ENCODE results near the gene TESPA1. TPM values are rescaled to one million over a fixed set of nuclear protein-coding genes. Genes with fewer than 3 reads are reported as not detected.
A peak's percentile ranks its signal among the peaks of the same experiment; 100 is the strongest.

TESPA1 gene
- total RNA-seq, 1 donor from 2014 or later, result 186 TPM

GRCh38 chr12:54937376-54937775 lies 47.2 kb downstream of the TESPA1 start:
- DNase-seq (ENCODE audit: low spot score), result no peak
- Mint-ChIP-seq H3K4me3 (ENCODE audit: low read depth) (no peak overlapping the region), H3K9me3 (peaks cover 21% of the 10 kb centered on the region), H3K27ac (peak overlapping the region; percentile 17), H3K4me1 (ENCODE audit: low read depth) (peaks cover 47% of the 10 kb centered on the region), H3K27me3 (ENCODE audit: low read depth) (no peaks in the 10 kb centered on the region), H3K36me3 (ENCODE audit: low read depth) (peaks cover 77% of the 10 kb centered on the region)
- intact Hi-C loops (cut with micrococcal nuclease), result loop anchor here (5.0 kb wide), 1 partner anchor 675 kb away; no protein-coding TSS in a partner anchor

- Mint-ChIP-seq H3K4me1 (ENCODE audit: low read depth) (peaks cover 48% of the 10 kb centered on the region), H3K36me3 (ENCODE audit: low read depth) (peaks cover 84% of the 10 kb centered on the region), H3K27me3 (ENCODE audit: low read depth) (no peaks in the 10 kb centered on the region), H3K9me3 (peaks cover 27% of the 10 kb centered on the region), H3K27ac (peak overlapping the region; percentile 99), H3K4me3 (ENCODE audit: low read depth) (no peak overlapping the region)
- intact Hi-C loops (cut with micrococcal nuclease), result loop anchor here (5.0 kb wide), 1 partner anchor 676 kb away; no protein-coding TSS in a partner anchor
- DNase-seq (ENCODE audit: low spot score), result no peak
Observed at GRCh38 chr12:54936736-54937135, 47.8 kb downstream of the TESPA1 start.

- Mint-ChIP-seq H3K4me3 (ENCODE audit: low read depth) (peak overlapping the region; percentile 66), H3K9me3 (peaks cover 40% of the 10 kb centered on the region), H3K27me3 (ENCODE audit: low read depth) (no peaks in the 10 kb centered on the region), H3K27ac (peak overlapping the region; percentile 99), H3K4me1 (ENCODE audit: low read depth) (peaks cover 51% of the 10 kb centered on the region), H3K36me3 (ENCODE audit: low read depth) (peaks cover 90% of the 10 kb centered on the region)
- peak; percentile 25 for DNase-seq (ENCODE audit: low spot score)
- intact Hi-C loops (cut with micrococcal nuclease), result loop anchor here (1.0 to 5.0 kb wide), 5 partner anchors 21 to 677 kb away; partner anchors contain the start of genes MUCL1 and TESPA1
Observed at GRCh38 chr12:54935235-54935951, 49.2 kb downstream of the TESPA1 start.

DNA sequence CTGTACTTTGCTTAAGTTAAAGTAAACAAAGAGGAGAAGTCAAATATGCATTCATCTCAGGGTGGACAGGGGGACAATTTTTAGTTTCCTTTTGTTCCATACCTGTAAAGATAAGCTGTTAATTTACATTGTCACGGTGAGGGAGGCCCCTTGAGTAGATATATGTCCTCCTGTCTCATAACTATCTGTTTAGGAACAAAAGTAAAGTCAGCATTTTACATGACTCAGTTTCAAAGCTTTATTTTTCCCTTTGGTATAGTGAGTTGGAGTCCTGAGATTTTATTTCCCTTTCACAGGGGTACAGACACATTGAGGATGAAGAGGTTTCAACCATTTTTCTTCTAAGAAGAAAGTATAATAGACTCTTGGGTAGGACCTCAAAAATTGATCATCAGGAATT lies 50.1 kb downstream of the TESPA1 start:
- Mint-ChIP-seq H3K27ac (peak overlapping the region; percentile 62), H3K27me3 (ENCODE audit: low read depth) (no peaks in the 10 kb centered on the region), H3K4me1 (ENCODE audit: low read depth) (peaks cover 51% of the 10 kb centered on the region), H3K9me3 (peaks cover 50% of the 10 kb centered on the region), H3K4me3 (ENCODE audit: low read depth) (no peak overlapping the region), H3K36me3 (ENCODE audit: low read depth) (peaks cover 94% of the 10 kb centered on the region)
- no peak for DNase-seq (ENCODE audit: low spot score)
- intact Hi-C loops (cut with micrococcal nuclease), result loop anchor here (2.0 kb wide), 1 partner anchor 70 kb away; no protein-coding TSS in a partner anchor

GRCh38 chr12:54933376-54933775 lies 51.2 kb downstream of the TESPA1 start:
- H3K4me3 Mint-ChIP-seq (ENCODE audit: low read depth), result no peak overlapping the region
- peaks cover 54% of the 10 kb centered on the region for H3K9me3 Mint-ChIP-seq
- H3K4me1 Mint-ChIP-seq (ENCODE audit: low read depth), result peaks cover 49% of the 10 kb centered on the region
- H3K27ac Mint-ChIP-seq, result peak overlapping the region; percentile 76
- no peak for DNase-seq (ENCODE audit: low spot score)
- intact Hi-C loops (cut with micrococcal nuclease), result no loop called here
- no peaks in the 10 kb centered on the region for H3K27me3 Mint-ChIP-seq (ENCODE audit: low read depth)
- peaks cover 93% of the 10 kb centered on the region for H3K36me3 Mint-ChIP-seq (ENCODE audit: low read depth)

GRCh38 chr12:54932691-54933090 lies 51.9 kb downstream of the TESPA1 start:
- Mint-ChIP-seq H3K9me3 (peaks cover 54% of the 10 kb centered on the region), H3K4me1 (ENCODE audit: low read depth) (peaks cover 47% of the 10 kb centered on the region), H3K27me3 (ENCODE audit: low read depth) (no peaks in the 10 kb centered on the region), H3K4me3 (ENCODE audit: low read depth) (no peak overlapping the region), H3K27ac (peak overlapping the region; percentile 76), H3K36me3 (ENCODE audit: low read depth) (peaks cover 87% of the 10 kb centered on the region)
- no peak for DNase-seq (ENCODE audit: low spot score)
- intact Hi-C loops (cut with micrococcal nuclease), result no loop called here

DNA sequence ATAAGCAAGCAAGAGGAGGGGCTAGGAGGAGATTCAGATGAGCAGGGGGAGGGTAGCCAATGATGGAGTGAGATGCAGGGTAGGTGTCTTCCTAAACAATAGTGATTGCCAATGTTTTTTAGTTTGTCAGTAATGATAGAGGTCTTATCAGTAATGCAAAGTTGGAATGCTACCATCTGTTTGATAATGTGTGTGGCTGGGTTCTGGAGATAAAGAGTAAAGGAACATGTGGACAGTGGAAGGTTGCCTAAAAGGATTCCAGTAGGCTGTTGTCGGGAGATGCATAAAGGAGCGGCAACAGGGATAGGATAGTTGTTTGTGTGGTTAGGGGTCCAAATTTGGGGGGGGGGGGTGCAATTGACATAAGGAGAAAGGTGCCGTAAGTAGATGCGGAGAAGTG lies 52.5 kb downstream of the TESPA1 start:
- DNase-seq (ENCODE audit: low spot score), result no peak
- no peak overlapping the region for H3K4me3 Mint-ChIP-seq (ENCODE audit: low read depth)
- intact Hi-C loops (cut with micrococcal nuclease), result no loop called here
- H3K4me1 Mint-ChIP-seq (ENCODE audit: low read depth), result peaks cover 47% of the 10 kb centered on the region
- peak overlapping the region; percentile 29 for H3K27ac Mint-ChIP-seq
- H3K27me3 Mint-ChIP-seq (ENCODE audit: low read depth), result no peaks in the 10 kb centered on the region
- H3K9me3 Mint-ChIP-seq, result peaks cover 55% of the 10 kb centered on the region
- peaks cover 87% of the 10 kb centered on the region for H3K36me3 Mint-ChIP-seq (ENCODE audit: low read depth)

DNA sequence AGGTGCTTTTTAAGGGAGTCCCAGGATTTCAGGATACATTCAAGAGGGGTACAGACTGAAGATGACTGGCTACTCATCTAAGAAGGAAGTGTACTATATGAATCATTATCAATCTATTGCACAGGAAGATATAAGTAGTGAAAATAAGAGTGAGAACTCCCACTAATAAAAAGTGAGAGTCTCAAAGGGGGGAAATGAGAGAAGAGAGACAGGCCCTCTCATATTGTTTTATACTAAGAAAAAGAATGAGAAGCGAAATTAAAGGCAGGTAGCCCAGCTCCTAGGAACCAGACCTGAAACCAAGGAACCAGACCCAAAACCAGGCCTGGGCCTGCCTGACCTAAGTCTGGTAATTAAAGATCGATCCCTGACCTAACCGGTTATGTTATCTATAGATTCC lies 54.6 kb downstream of the TESPA1 start:
- no peak for DNase-seq (ENCODE audit: low spot score)
- Mint-ChIP-seq H3K27ac (no peak overlapping the region), H3K4me3 (ENCODE audit: low read depth) (no peak overlapping the region), H3K9me3 (peaks cover 36% of the 10 kb centered on the region), H3K4me1 (ENCODE audit: low read depth) (peaks cover 26% of the 10 kb centered on the region), H3K36me3 (ENCODE audit: low read depth) (peaks cover 76% of the 10 kb centered on the region), H3K27me3 (ENCODE audit: low read depth) (no peaks in the 10 kb centered on the region)
- intact Hi-C loops (cut with micrococcal nuclease), result no loop called here

- H3K27ac Mint-ChIP-seq, result no peak overlapping the region
- no peak overlapping the region for H3K4me3 Mint-ChIP-seq (ENCODE audit: low read depth)
- no peak for DNase-seq (ENCODE audit: low spot score)
- H3K36me3 Mint-ChIP-seq (ENCODE audit: low read depth), result peaks cover 42% of the 10 kb centered on the region
- intact Hi-C loops (cut with micrococcal nuclease), result no loop called here
- H3K9me3 Mint-ChIP-seq, result peaks cover 24% of the 10 kb centered on the region
- no peaks in the 10 kb centered on the region for H3K27me3 Mint-ChIP-seq (ENCODE audit: low read depth)
- no peaks in the 10 kb centered on the region for H3K4me1 Mint-ChIP-seq (ENCODE audit: low read depth)
Observed at GRCh38 chr12:54926246-54926645, 58.3 kb downstream of the TESPA1 start.

- Mint-ChIP-seq H3K36me3 (ENCODE audit: low read depth) (peaks cover 37% of the 10 kb centered on the region), H3K4me3 (ENCODE audit: low read depth) (no peak overlapping the region), H3K4me1 (ENCODE audit: low read depth) (no peaks in the 10 kb centered on the region), H3K27me3 (ENCODE audit: low read depth) (no peaks in the 10 kb centered on the region), H3K9me3 (peaks cover 13% of the 10 kb centered on the region), H3K27ac (no peak overlapping the region)
- DNase-seq (ENCODE audit: low spot score), result no peak
- intact Hi-C loops (cut with micrococcal nuclease), result no loop called here
Observed at GRCh38 chr12:54924972-54925707, 59.4 kb downstream of the TESPA1 start.

- DNase-seq (ENCODE audit: low spot score), result no peak
- Mint-ChIP-seq H3K27ac (no peak overlapping the region), H3K4me1 (ENCODE audit: low read depth) (no peaks in the 10 kb centered on the region), H3K9me3 (no peaks in the 10 kb centered on the region), H3K27me3 (ENCODE audit: low read depth) (no peaks in the 10 kb centered on the region), H3K36me3 (ENCODE audit: low read depth) (peaks cover 6% of the 10 kb centered on the region), H3K4me3 (ENCODE audit: low read depth) (no peak overlapping the region)
- intact Hi-C loops (cut with micrococcal nuclease), result no loop called here
Observed at GRCh38 chr12:54917001-54917488, 67.5 kb downstream of the TESPA1 start.

All from activated T-helper 2 cell treated with anti-CD3 and anti-CD28 coated beads, Interferon-gamma antibody, Interleukin-2, Interleukin-4, amounts not matched to agents 10 μg/mL and 5 μg/mL and 100 μg/mL, durations not matched to agents 14 hours and 24 hours and 36 hours (primary cell).